COLO829 (cell line): ENCODE data around the gene MYRIP.

ENCODE experiments used
- DNase-seq: peaks from one replicate; pipeline ENCODE4 v3.0.0; 2012; ENCODE audit warnings: low spot score

The MYRIP gene

GRCh38 chr3:39907981-39908380 lies 98.6 kb downstream of the MYRIP start:
- DNase-seq: no peak

DNA sequence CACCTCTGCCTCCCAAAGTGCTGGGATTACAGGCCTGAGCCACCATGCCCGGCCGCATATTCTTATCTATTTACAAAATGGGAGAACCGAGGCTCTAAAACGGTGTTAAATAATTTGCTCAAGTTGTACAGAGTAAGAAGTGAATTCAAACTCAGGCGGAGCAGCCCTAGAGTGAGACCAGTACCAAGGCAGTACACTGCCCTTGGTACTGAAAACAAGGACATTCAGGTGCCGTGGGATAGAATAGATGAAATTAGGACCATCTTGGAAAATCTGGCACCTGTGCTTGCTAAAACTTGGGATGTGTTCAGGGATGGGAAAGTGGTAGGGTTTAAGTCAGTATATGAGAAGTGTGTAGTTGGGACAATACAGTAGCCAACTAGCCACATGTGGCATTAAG lies 100.7 kb downstream of the MYRIP start:
- no peak for DNase-seq

GRCh38 chr3:39910826-39911464 lies 101.5 kb downstream of the MYRIP start:
- peak; percentile 54 for DNase-seq

DNA sequence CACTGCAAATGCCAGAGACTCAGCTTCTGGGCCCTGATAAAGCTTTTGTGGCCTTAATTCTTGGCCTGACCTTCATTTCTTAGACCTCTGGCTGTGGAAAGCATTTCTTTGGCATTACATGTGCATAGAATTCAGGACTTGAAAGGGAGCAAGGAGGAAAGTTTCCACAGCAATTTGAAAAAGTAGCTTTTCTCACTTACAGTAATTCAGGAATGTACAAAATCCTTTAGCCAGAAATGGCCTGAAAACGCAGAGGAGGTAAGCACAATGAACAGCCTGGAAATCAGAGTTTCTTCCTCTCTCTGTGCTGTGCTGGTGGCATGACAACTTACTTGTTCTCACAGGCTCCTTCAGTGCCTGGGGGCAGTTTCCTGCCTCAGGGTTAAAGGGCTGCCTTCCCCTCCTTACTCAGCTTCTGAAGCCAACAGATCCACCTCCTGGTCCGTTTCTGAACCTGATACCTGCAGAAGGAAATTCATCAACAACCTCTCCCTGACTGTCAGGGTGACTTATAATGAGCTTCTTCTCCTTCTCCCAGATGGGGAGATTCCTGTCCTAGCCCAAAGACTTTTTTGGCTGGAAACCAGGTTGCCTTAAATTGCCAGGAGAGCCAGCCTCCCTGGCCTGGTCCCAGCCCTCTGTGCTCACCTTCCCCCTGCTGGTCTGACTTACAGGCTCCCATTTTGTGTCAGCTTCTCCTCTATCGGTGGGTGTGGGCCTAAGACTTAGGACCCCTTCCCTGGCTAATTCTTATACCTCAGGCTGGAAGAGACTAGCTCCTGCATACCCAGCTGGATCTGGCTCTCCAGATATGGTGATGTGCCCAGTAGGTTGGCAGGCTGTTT lies 102.3 kb downstream of the MYRIP start:
- DNase-seq: no peak

DNA sequence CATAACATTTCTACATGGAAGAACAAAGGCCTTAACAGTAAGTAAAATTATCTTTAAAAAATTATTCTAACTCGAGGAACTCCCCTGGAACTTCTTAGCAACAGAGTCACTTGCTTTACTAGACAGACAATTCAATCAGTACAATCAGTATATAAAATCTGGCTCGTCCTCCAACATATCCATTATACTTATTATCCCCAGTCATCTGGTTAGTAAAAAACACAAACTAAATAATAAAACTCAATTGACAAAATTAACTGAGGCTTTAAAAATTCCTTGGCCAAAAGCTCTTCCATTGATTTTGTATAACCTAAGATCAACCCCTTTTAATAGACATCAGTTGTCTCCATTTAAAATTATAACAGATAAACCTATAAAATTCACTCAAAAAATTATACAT lies 105.6 kb downstream of the MYRIP start:
- no peak for DNase-seq

DNA sequence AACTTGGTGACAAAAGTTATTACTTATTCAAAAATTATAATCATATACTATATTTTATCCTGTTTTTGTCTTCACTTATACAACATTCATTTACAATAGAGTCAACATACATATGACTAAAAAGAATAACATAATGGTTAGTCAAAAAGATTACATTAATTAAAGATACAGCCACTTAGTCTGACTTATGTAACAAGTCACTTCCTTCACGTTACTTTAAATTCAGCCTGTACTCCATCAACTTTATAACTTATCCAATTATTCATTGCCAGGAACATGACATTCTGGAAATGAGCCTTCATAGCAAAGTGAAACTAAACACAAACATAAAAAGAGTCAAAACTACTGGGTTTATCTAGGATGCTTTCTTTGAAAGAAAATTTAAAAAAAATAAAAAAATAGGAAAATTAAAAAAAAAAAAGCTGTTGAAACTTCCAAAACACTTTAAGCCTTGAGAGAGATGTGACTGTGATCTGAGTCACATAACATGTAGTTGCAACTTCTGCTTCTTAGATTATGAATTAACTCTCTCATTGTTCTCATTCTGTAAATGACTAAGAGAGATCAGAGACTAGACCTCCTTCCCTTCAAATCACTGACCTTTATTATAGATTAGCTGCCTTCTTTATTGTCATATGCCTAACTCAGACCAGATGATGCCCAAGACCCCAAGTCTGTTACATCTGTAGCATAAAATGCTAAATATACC lies 107.8 kb downstream of the MYRIP start:
- DNase-seq: no peak

DNA sequence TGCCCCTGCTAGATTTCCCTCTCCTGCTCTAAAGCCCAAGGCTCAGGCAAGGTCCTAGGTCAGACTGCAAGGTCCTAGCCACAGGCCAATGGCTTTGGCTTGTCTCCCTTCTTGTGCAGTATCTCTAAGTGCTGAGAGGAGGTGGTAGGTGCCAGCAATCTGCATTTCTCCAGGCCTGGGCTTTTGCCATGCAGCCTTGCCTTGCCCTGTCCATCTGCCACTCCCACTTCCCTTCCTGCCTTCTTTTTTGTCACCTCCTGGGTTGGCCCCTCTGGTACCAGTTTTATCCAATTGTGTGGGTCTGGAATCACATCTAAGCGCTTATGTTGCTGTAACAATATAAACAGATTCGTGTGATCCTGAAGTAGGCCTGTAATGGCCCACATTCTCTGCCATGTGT lies 109.9 kb downstream of the MYRIP start:
- no peak for DNase-seq

GRCh38 chr3:39920271-39920670 lies 110.9 kb downstream of the MYRIP start:
- DNase-seq: no peak

- DNase-seq: no peak
Measured at GRCh38 chr3:39927479-39927878, 118.1 kb downstream of the MYRIP start.

- DNase-seq: no peak
Measured at GRCh38 chr3:39933986-39934693, 124.7 kb downstream of the MYRIP start.

DNA sequence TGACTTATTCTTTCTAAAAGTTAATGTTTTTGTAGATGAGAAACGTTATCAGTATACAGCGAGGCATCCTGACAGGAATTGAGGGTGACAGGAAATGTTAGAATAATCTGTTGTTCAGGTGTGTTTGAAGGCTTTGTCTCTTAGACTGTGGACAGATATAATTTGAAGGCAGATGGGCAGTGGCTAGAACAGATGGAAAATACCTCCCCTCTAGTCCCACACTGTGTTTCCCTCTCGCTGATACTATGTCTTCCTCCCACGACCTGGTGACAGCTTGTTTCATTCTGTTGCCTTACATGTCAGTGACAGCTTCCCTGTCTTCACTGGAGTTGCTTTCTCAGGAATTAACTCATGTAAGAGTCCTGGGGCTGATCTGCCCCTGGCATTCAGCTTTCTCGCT lies 125.3 kb downstream of the MYRIP start:
- no peak for DNase-seq

DNA sequence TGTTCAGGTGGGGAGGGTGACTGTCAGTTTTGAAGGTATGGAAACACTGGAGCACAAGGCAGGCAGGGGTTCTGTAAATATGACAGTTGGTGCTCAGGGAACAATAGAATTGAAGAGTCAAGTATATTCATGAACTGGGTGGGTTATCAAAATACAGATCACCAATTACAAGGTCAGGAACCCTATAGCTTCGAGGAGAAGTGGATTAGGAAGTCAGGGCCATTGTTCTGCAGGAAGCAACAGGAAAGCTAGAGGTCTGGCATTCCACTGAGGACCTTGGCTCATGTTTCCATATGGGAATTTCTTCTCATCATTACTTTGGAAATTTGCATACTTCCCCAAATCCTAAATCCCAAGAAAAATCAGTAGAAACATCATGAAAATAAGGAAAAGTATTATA lies 125.9 kb downstream of the MYRIP start:
- no peak for DNase-seq

DNA sequence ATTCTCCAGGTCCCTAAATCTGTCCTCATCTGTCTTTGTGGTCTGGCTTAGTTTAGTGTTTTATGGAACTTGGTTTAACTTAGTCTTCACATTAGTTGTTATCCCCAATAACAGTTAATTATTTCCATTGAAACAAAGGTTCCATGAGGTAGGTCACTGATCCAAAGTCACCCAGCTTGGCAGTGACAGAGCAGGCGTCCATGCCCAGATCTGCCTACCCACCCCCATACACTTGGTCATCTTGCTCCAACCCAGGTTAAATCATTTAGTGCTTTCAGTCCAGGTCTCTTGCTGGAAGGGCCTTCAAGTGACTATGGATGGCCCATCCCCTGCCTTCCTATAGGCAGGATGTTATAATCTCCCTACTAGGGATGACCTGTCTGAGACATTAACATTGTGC lies 127.4 kb downstream of the MYRIP start:
- no peak for DNase-seq

DNA sequence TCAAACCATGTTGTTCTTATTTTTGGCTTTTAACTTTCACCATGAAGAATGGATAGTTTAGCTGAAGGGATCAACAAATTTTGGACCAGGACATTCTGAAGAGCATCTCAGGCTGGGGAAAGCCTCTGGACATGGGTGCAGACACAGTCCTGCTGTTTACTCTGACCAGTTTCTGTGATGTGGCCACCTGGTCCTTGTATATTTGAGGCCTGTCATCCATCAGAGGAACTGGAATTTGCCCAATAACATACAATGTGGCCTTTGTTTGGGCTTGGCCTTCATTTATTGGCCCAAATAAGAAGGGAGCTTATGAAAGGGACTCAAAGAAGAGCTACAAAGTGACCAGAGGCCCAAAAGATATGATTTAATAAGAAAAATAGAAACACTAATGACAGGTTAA lies 127.9 kb downstream of the MYRIP start:
- DNase-seq: peak; percentile 38

- no peak for DNase-seq
Measured at GRCh38 chr3:39937874-39938273, 128.5 kb downstream of the MYRIP start.

DNA sequence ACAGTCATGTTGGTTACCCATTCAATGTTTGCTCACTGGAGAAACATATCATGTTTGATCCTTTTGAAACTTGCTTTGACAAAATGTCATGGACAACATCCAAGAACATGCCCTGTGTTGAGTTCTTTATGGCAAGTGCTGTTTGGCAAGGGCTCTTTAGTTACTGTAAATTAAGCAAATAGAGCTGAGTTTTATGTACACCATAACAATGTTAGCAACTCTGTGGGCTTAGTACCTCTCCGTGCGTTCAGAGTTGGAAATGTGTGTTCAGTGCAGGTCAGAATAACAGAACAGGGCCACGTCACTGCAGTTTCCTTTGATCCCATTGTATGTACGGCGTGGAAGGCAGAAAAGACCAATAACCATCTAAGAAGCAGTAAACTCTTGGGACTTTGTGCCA lies 132.5 kb downstream of the MYRIP start:
- DNase-seq: no peak

DNA sequence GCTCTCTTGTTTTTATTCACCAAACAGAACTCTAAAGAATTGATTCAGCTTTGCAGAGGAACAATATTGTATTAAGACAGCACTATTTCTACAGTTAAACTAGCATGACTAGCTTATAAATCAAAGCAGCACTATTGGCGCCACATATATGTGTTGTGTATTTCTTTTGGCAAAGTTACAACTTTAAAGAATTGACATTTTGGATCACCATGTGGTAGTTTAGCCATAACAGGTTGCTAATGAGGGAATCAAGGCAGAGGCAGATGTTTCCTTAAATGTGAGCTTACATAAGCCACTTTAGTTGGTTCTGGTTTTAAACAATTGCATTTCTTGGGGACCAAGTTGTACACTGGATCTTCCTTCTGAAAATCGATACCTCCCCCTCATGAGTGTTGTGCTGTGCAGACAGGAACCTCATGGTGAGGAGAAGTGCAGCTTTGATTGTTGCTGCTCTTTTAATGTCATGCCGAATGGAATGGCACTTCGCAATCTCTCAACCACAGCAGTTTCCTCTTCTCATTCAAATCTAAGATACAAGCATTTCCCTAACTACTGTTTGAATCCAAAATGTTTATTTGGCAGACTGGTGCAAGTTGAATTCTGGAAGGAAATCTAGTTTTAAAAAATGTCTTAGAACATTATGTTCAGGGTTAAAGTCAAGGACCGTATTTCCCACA lies 151.2 kb downstream of the MYRIP start:
- DNase-seq: no peak

GRCh38 chr3:39961230-39961629 lies 151.8 kb downstream of the MYRIP start:
- no peak for DNase-seq

- DNase-seq: no peak
Measured at GRCh38 chr3:39962581-39962980, 153.2 kb downstream of the MYRIP start.

GRCh38 chr3:39965461-39965860 lies 156.1 kb downstream of the MYRIP start:
- no peak for DNase-seq

DNA sequence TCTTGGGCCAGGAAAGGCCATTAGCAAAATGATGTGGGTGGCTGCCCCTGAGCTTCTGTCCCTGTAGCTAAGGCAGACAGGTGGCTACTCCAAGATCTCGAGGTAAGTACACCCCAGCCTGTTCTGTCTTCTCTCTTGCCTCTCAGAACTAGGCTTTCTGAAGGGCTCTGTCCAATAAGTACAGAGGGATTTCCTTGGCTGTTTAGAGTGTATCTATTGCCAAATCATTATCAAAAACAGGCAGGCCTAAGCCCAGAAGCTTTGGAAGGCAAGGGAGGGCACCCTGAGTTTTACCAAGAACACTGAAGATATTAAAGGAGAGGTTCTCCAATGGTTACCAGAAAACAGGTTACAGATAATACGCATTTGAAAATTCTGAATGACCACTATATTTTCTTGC lies 156.6 kb downstream of the MYRIP start:
- DNase-seq: no peak

DNA sequence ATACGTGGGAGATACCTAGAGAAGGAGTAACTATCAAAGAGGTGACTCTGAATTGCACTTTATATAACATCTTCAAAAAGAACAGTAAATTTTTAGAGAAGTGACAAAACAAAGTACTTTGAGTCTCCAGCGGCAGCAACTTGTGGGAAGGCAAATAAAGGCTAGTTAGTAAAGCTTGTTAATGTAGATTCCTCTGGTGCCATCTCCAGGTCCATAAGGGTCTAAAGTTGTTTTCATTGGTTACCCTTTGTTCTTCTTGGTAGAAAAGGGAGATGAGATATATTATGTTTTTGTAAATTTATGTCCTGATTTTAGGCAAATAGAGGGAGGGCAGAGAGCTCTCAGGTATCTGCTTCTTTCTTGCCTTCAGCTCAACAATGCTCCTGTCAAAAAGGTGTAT lies 161.6 kb downstream of the MYRIP start:
- DNase-seq: no peak
